ENCODE results near the gene NIBAN1.

GRCh38 chr1:185017966-185018365, 43.7 kb upstream of the NIBAN1 start:
- TF ChIP-seq CTCF (IDR thresholded peaks at IDR 0.05; ENCODE audit: poor library complexity, severe bottlenecking), result no peak
- no peak for TF ChIP-seq TAF1 (IDR thresholded peaks at IDR 0.05; ENCODE audit: low read depth)
- TF ChIP-seq REST (IDR thresholded peaks at IDR 0.05; ENCODE audit: borderline replicate concordance), result no peak
- TF ChIP-seq EP300 (conservative IDR thresholded peaks at IDR 0.05; ENCODE audit: poor library complexity, severe bottlenecking), result no peak
- TF ChIP-seq EZH2 (IDR thresholded peaks at IDR 0.05; ENCODE audit: borderline replicate concordance, insufficient read depth, low read length, poor library complexity, severe bottlenecking), result no peak
- no peak for TF ChIP-seq POLR2AphosphoS5 (IDR thresholded peaks at IDR 0.05)
- TF ChIP-seq SMC3 (conservative IDR thresholded peaks at IDR 0.05; ENCODE audit: poor library complexity), result no peak
- no peak for TF ChIP-seq RAD21 (conservative IDR thresholded peaks at IDR 0.05)
- no peak for TF ChIP-seq MXI1 (conservative IDR thresholded peaks at IDR 0.05; ENCODE audit: poor library complexity, severe bottlenecking)

Measured in neural cell (in vitro differentiated cells).